CD4-positive, alpha-beta T cell treated with Interferon gamma for 1 hour (primary cell): ENCODE results near the gene ZNF12.
"Not testable (repeated sequence)": the region's sequence is repeated elsewhere in the genome, so short reads cannot be mapped to it uniquely, and the experiment has no call there.

Experiments
- DNase-seq: peaks from one replicate; pipeline ENCODE4 v3.0.0-alpha.2; 2020

Gene ZNF12

GRCh38 chr7:6691103-6691502, 15.6 kb downstream of the ZNF12 start:
- no peak for DNase-seq

GRCh38 chr7:6680146-6680545, 26.6 kb downstream of the ZNF12 start:
- no peak for DNase-seq

GRCh38 chr7:6675807-6676405, 30.8 kb downstream of the ZNF12 start:
- DNase-seq, result no peak

GRCh38 chr7:6670851-6671250, 35.9 kb downstream of the ZNF12 start:
- DNase-seq, result not testable (repeated sequence)

GRCh38 chr7:6658618-6659345, 48.0 kb downstream of the ZNF12 start:
- no peak for DNase-seq

- no peak for DNase-seq
Observed at GRCh38 chr7:6656413-6656812, 50.3 kb downstream of the ZNF12 start.

GRCh38 chr7:6655636-6656385, 50.9 kb downstream of the ZNF12 start:
- no peak for DNase-seq

GRCh38 chr7:6654842-6655610, 51.7 kb downstream of the ZNF12 start:
- no peak for DNase-seq

GRCh38 chr7:6654113-6654841, 52.5 kb downstream of the ZNF12 start:
- no peak for DNase-seq

- no peak for DNase-seq
Observed at GRCh38 chr7:6653071-6654003, 53.4 kb downstream of the ZNF12 start.

- no peak for DNase-seq
Observed at GRCh38 chr7:6652446-6653011, 54.2 kb downstream of the ZNF12 start.

- DNase-seq, result no peak
Observed at GRCh38 chr7:6651851-6652445, 54.8 kb downstream of the ZNF12 start.

- DNase-seq, result no peak
Observed at GRCh38 chr7:6650521-6651011, 56.2 kb downstream of the ZNF12 start.

- no peak for DNase-seq
Observed at GRCh38 chr7:6650086-6650485, 56.7 kb downstream of the ZNF12 start.

- DNase-seq, result no peak
Observed at GRCh38 chr7:6649241-6649961, 57.3 kb downstream of the ZNF12 start.

- DNase-seq, result no peak
Observed at GRCh38 chr7:6648815-6649104, 58.0 kb downstream of the ZNF12 start.

- no peak for DNase-seq
Observed at GRCh38 chr7:6648066-6648814, 58.5 kb downstream of the ZNF12 start.

- no peak for DNase-seq
Observed at GRCh38 chr7:6647541-6647940, 59.2 kb downstream of the ZNF12 start.

GRCh38 chr7:6647080-6647479, 59.7 kb downstream of the ZNF12 start:
- no peak for DNase-seq
